CD4-positive, alpha-beta T cell treated with Interleukin-21 for 1 hour (primary cell): Measurements from ENCODE around the gene AAK1.
"Not testable (repeated sequence)": the region's sequence is repeated elsewhere in the genome, so short reads cannot be mapped to it uniquely, and the experiment has no call there.

Experiments
- DNase-seq: peaks from one replicate; pipeline ENCODE4 v3.0.0-alpha.2; 2020

The AAK1 gene

GRCh38 chr2:69567157-69567908, 76.2 kb downstream of the AAK1 start:
- DNase-seq: no peak

GRCh38 chr2:69566669-69567068, 76.9 kb downstream of the AAK1 start:
- DNase-seq: no peak

GRCh38 chr2:69565431-69565839, 78.1 kb downstream of the AAK1 start:
- DNase-seq: peak; percentile 68

GRCh38 chr2:69564604-69565003, 78.9 kb downstream of the AAK1 start:
- peak; percentile 20 for DNase-seq

GRCh38 chr2:69563021-69563420, 80.5 kb downstream of the AAK1 start:
- DNase-seq: no peak

GRCh38 chr2:69561101-69561500, 82.4 kb downstream of the AAK1 start:
- DNase-seq: no peak

GRCh38 chr2:69560147-69560482, 83.4 kb downstream of the AAK1 start:
- no peak for DNase-seq

GRCh38 chr2:69559442-69560146, 83.9 kb downstream of the AAK1 start:
- peak; percentile 54 for DNase-seq

- no peak for DNase-seq
These were observed 87.5 kb downstream of the AAK1 start for GRCh38 chr2:69556008-69556407.

- DNase-seq: no peak
These were observed 88.6 kb downstream of the AAK1 start for GRCh38 chr2:69554981-69555380.

- DNase-seq: no peak
These were observed 89.0 kb downstream of the AAK1 start for GRCh38 chr2:69554568-69554967.

- DNase-seq: no peak
These were observed 89.5 kb downstream of the AAK1 start for GRCh38 chr2:69553991-69554390.

- not testable (repeated sequence) for DNase-seq
These were observed 93.0 kb downstream of the AAK1 start for GRCh38 chr2:69550511-69550910.

GRCh38 chr2:69549421-69549820, 94.1 kb downstream of the AAK1 start:
- no peak for DNase-seq

- DNase-seq: no peak
These were observed 95.4 kb downstream of the AAK1 start for GRCh38 chr2:69547984-69548715.

GRCh38 chr2:69546646-69547045, 96.9 kb downstream of the AAK1 start:
- DNase-seq: no peak

- DNase-seq: no peak
These were observed 98.0 kb downstream of the AAK1 start for GRCh38 chr2:69545477-69545932.

GRCh38 chr2:69544951-69545350, 98.6 kb downstream of the AAK1 start:
- DNase-seq: no peak

- no peak for DNase-seq
These were observed 104.0 kb downstream of the AAK1 start for GRCh38 chr2:69539549-69539908.

- DNase-seq: no peak
These were observed 104.5 kb downstream of the AAK1 start for GRCh38 chr2:69538872-69539548.

GRCh38 chr2:69538249-69538648, 105.3 kb downstream of the AAK1 start:
- DNase-seq: no peak

GRCh38 chr2:69535817-69536241, 107.7 kb downstream of the AAK1 start:
- no peak for DNase-seq

- DNase-seq: no peak
These were observed 112.4 kb downstream of the AAK1 start for GRCh38 chr2:69531186-69531585.
